Choroid plexus epithelial cell (primary cell): ENCODE measurements around the gene CEP83.

Source experiments
- DNase-seq: peaks from one replicate; pipeline ENCODE4 v3.0.0-alpha.2; 2010; ENCODE audit warnings: low read depth
- H3K4me3 ChIP-seq: 2 replicates; pipeline ENCODE4 v1.5.1; 2011; ENCODE audit warnings: low read depth, mild to moderate bottlenecking, control low read depth, low read length, moderate library complexity
- CTCF ChIP-seq: conservative IDR thresholded peaks from 2 replicates; pipeline ENCODE4 v1.5.1; 2011; ENCODE audit warnings: low read depth, mild to moderate bottlenecking, control low read depth, inconsistent platforms, low read length, moderate library complexity

Gene CEP83

DNA sequence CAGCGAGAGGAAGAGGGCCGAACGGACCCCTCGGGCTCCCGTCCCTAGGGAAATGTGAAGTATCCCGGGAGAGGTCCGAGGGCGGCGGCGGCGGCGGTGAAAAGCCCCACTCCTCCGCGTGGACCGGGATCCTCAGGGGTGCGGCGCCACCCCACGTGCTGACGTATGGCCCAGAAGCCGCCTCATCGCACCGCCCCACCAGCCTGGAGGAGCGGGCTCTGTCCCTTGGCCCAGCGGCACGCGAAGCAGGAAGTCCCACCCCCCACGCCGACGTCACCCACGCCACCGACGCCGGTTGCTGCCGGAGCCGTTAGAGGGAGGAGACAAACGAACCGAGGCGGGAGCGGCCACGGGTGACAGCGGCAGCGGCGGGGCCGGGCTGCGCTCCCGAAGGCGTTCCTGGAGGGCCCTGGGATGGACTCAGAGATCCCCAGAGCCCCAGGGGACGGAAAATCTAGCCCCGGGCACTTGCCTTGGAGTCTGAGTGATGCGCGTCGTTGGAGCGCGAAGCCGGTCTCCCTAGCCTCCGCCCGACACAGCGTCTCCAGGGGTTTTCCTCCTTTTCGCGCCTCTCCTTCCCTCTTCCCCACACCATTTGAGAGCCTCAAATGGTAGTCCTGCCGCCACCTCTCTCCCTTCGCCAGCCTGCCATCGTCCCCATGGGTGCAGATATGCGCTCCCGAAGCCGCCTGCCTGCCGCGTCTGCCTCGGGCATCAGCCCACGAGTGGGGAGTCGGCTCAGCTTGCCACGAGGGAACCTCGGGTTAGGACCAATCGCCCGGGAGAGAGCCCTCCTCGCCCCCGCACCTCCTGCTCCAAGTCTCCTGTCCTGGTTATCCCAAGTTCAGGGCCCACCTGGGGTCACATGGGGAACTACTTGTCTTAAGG is at the start of gene CEP83:
Gene CEP83, minus strand, starts transcription at position 140 of the 888 bp plus-strand sequence. CDS start 47,377 bp downstream, outside the sequence.
- DNase-seq = peak; percentile 89
- H3K4me3 ChIP-seq = peak within 1 kb of the TSS; percentile 84
- TF ChIP-seq CTCF = no peak

GRCh38 chr12:94509317-94509716 is 49.6 kb upstream of the CEP83 start:
- no peak for TF ChIP-seq CTCF
- H3K4me3 ChIP-seq = no peak overlapping the region
- DNase-seq = peak; percentile 7

GRCh38 chr12:94507455-94507854 is 47.8 kb upstream of the CEP83 start:
- H3K4me3 ChIP-seq = no peak overlapping the region
- no peak for TF ChIP-seq CTCF
- DNase-seq = no peak

DNA sequence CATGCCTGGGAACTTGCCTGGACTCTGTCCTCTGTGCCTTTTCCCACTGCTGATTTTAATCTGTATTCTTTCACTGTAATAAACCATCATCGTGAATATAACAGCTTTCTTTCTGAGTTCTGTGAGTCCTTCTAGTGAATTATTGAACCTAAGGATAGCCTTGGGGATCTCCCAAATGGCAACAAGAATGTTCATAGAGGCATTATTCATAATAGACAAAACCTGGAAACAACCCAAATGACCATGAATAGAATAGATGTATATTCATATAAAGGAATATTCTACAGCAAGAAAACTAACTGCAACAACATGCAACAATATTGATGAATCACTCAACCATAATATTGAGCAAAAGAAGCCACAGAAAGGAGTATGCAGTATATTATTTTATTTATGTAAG is 44.7 kb upstream of the CEP83 start:
- peak; percentile 20 for DNase-seq
- TF ChIP-seq CTCF = no peak
- no peak overlapping the region for H3K4me3 ChIP-seq

- no peak overlapping the region for H3K4me3 ChIP-seq
- no peak for DNase-seq
- no peak for TF ChIP-seq CTCF
These were observed 44.0 kb upstream of the CEP83 start for GRCh38 chr12:94503619-94504018.

- no peak for DNase-seq
- no peak overlapping the region for H3K4me3 ChIP-seq
- TF ChIP-seq CTCF = no peak
These were observed 41.3 kb upstream of the CEP83 start for GRCh38 chr12:94500831-94501567.

DNA sequence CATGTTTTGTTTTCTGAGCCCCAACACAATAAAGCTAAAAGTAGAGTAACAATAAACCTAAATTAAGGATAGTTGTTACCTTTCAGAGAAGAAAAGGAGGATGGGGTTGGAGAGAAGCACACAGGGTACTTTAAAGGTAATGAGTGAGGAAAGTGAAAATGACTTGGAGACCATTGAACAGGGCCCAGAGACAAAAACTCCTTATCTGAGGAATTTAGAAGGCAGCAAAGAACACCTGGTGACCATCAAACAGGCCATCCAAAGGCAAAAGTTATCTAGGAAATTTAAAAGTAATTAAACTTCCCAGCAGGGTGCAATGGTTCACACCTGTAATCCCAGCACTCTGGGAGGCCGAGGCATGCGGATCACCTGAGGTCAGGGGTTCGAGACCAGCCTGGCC is 39.0 kb upstream of the CEP83 start:
- no peak overlapping the region for H3K4me3 ChIP-seq
- no peak for TF ChIP-seq CTCF
- DNase-seq = no peak
